Mammary epithelial cell (primary cell): Measurements from ENCODE around the gene FLRT2.

Experiments used
- CTCF ChIP-seq, 2 donors: IDR thresholded peaks in 1 of 2; conservative IDR thresholded peaks in 1 of 2; 2 replicates each; pipeline ENCODE4 v1.5.1; 2011 to 2012; ENCODE audit warnings: inconsistent platforms in 2 of 2, low read length in 2 of 2, mild to moderate bottlenecking in 2 of 2, control low read depth in 1 of 2, low read depth in 1 of 2; ENCODE audit not compliant: insufficient read depth in 1 of 2; ENCODE audit errors: extremely low read depth in 1 of 2
- EZH2 ChIP-seq: IDR thresholded peaks from 2 replicates; pipeline ENCODE4 v1.6.1; 2012; ENCODE audit warnings: low read length, inconsistent platforms, borderline replicate concordance

DNA sequence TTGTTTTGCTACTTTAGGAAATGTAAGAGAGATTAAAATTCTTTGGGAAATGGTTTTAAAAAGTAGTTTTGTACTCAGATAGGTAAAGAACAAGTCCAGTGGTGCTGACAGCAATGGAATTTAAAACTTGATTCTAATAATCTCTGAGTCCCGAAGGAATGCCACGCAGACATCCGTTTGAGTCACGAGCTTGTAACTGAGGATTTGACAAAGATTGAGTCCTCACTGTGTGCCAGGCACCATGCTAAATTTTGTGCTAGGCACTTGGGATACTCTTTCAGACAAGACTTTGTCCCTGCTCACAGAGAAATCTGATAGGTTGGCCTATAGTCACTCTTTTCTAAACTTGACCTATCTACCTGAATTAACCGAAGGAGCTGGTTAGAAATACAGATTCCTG lies 12.7 kb downstream of the FLRT2 start:
- TF ChIP-seq CTCF (conservative IDR thresholded peaks at IDR 0.05 in 1 of 2, IDR thresholded peaks at IDR 0.05 in 1 of 2; ENCODE audit: extremely low read depth in 1 of 2, insufficient read depth in 1 of 2, low read depth in 1 of 2, low read length in 2 of 2) (no peak), EZH2 (no peak)
